NK-92 treated with Interleukin-12 subunit alpha and Interleukin-12 subunit beta, amount 100 ng/mL, for 24 hours (cell line): Measurements from ENCODE around the gene RAD51B.
"Not testable (repeated sequence)": the region's sequence is repeated elsewhere in the genome, so short reads cannot be mapped to it uniquely, and the experiment has no call there.

Experiments used
- DNase-seq: peaks from one replicate; lab custom pipeline; 2025; lab: John Stamatoyannopoulos, UW

The RAD51B gene

DNA sequence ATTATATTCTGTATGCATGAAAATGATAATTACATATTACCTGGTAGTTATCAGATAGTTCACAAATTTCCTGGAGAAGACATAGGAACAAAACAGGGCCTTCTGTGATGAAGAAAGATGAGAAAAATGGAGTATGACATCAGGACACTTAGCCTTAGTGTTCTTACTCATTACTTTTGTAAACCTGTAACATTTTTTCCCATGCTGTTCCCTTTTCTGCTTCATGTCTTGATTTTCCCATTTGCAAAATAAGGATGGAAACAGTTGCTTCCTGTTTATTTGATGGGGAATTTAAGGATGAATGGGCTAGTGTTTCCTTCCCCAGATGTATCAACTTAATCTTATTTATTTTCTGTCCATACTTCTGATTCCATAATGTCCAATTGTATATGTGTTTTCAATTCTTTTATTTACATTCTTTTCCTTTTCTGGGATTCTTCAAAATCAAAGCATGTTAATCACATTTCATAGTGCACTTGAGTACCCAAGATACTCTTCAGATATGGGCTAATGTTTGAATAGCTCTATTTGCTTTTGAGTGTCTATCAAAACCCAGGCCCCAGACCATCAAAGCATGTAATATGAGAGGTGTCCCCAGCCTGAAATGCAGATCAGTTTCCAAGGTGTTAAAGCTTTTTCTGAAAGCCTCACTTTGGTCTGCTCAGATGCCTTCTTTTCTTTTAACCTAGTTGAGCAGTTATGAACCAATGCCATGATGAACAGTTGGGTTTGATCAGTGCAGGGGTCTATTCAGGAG lies 260.5 kb downstream of the RAD51B start:
- no peak for DNase-seq

DNA sequence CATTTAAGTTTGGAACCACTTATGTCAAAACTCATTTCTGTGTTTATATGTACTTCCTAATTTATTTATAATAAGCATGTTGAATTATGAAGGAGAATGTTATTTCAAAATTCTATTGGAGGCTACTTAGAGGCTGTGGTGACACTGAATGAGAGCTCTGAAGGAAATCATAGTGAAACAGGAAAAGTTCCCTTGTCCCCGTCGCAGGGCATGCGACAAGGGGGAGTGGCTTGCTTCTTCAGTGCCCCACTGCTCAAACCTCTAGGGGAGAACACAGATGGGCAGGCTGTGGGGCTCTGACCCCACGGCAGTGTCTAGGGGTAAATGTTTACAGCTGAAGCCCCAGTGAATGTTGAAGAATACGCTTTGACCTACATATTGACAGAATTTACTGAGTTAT lies 261.9 kb downstream of the RAD51B start:
- no peak for DNase-seq

DNA sequence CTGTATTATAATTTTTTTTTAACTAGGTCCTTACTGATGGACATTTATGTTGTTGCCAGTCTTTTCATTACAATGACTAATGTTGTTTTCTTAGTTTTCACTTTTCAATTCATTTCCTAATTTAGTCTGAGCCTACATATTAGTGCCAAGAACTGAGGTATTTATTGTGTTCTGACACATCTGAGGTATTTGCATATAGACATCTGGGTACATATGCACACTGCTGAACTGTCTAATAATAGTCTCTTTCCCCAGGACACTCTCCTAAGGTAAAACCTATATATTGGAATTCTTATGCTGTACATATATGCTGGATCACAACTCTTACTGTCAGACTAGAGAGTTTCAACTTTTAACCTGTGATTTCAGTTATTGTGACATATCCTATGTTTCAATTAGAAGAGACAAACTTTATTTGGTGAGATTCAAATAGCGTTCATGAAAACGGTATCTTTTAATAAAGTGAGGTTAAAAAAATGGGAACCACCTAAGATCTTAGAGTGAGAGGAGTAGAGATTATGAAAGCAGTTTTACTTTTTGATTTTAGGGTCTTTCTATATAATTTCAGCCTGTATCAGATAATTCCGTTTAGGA lies 263.2 kb downstream of the RAD51B start:
- no peak for DNase-seq

DNA sequence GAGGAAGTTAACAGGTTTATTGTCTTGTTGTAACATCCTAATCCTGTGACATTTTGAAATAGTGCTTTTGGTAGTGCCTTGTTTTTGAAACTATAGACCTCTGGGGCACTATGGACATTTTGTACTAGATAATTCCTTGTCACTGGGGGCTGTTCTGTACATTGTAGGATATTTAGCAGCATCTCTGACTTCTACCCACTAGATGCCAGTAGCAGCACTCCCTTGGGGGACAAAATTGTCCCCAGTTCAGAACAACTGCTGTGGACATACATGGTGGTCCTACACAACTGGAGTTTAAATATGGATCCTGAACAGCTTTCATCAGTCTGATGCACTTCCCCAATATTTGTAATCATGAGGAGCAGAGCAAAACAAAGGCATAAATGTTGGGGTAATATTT lies 264.7 kb downstream of the RAD51B start:
- no peak for DNase-seq

DNA sequence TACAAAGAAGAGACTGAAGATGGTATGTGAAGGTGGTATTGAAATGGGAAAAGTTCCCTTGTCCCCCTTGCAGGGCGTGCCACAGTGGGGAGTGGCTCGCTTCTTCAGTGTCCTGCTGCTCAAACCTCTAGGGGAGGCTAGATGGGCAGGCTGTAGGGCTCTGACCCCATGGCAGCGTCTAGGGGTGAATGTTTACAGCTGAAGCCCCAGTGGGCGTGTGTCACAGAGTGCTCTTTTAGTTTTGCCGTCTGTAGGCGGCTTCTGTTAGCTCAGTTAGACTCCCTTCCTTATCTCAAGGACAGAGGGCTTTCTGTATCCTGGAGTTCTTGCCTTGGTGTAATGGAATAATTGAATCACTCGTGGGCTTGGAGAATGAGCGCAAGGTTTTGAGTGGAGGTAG lies 266.2 kb downstream of the RAD51B start:
- no peak for DNase-seq

DNA sequence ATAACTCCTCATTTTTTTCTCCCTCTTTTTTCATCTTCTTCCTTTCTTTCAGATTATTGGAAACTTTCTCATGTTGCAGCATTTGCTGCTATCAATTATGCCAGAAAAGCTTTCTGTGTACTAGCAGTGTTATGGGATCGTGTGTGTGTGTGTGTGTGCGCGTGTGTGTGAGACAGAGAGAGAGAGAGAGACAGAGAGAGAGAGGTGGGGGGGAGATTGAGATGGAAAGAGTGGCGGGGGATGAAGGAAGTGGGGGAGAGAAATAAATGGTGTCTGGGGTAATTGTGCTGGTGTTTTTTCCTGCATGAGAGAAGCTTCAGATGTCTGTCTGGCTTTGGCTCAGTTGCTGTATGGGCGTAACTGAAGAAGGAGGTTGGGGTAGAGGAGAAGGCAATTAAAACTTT lies 268.9 kb downstream of the RAD51B start:
- no peak for DNase-seq

DNA sequence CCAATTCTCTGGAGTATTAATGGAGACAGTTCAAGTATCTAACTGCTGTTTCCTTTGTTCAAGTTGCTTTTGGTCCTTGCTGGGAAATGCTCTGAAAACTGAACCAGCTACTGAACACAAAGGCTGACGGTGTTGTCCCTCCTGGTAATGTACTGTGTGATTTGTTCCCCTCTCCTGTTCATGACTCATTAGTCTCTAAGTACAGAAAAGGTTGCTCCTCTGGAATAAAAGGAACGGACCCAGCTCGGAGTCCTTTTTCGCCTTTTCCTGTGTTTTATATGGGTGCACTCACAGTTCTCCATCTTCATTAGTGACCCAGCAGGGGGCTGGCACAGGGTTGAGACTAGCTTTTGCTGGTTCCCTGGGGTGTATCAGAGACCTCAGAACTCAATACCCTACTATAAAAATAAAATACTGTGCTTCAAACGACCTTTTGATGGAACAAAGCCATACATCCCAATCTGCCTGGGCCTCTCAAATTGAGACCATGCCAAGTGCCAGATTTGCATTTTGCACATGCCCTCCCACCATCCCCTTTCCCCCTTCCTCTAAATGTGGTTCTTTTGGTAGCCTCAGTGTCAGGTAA lies 269.7 kb downstream of the RAD51B start:
- DNase-seq, result no peak

DNA sequence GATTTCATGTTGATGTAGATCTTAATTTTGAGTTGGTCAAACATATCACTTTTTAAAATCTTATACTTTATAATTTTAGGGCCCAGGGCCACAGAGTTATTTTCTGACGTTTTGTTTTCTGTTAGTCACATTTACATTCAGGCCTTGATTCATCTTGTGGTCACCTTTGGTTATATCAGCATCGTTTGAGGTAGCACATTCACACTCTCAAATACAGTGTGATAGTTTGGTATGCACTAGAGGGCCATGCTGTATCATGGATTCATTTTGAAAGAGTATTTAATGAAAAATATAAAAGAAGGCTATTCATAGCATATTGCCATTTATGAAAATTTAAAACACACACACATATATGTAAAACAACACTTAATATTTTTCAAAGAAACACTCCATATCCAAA lies 274.6 kb downstream of the RAD51B start:
- DNase-seq, result no peak

DNA sequence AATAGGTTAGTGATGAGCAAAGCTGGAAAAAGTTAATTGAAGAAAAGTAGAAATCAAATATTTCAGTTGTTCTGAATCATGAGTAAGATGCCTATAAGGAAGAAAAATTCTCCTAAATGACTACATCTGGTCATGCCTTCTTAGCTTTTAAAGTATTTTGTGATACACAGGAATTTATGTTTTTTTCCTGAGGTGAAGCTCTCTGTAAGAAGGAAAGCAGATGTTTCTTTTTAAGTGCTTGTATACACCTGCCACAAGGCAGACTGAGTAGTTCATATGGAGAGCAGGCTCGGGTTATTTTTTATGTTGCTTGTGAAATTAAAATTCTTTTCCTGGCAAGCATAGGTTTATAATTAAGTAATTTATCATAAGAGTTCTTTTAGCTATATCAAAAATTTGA lies 275.2 kb downstream of the RAD51B start:
- no peak for DNase-seq

DNA sequence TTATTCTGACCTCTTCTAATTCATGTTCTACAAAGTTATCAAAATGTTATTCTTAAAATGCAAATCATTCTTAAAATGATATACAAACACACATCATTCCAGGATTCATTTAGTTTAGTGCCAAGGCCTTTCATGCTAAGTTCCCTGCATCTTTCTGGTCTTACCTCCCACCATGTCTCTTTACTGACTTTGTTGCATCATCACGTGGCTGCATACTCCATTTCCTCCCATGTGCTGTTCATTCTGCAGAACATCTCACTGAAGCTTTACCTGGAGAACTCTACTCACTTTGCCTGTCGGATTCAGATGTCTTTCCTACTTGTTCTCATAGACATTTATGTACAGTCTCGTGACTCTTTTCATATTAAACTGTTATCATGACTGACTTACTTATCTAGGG lies 278.1 kb downstream of the RAD51B start:
- DNase-seq, result no peak

DNA sequence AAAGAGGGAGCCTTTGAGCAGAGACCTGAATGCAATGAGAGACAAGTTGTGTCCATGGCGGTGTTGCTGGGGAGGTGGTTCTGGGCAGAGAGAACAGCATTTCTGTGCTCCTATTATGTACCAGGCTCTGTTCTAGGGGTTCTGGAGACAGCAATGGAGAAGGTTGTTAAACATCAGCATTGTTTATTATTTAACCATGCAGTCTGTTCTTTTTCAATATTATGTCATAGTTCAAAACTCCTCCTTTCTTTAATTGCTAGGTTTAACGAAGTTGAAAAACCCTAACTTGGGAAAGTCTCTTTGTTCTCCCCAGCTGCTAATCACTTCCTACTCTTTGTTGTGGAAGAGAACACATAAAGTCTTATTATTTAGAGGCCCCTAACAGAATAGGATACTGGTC lies 279.3 kb downstream of the RAD51B start:
- no peak for DNase-seq

DNA sequence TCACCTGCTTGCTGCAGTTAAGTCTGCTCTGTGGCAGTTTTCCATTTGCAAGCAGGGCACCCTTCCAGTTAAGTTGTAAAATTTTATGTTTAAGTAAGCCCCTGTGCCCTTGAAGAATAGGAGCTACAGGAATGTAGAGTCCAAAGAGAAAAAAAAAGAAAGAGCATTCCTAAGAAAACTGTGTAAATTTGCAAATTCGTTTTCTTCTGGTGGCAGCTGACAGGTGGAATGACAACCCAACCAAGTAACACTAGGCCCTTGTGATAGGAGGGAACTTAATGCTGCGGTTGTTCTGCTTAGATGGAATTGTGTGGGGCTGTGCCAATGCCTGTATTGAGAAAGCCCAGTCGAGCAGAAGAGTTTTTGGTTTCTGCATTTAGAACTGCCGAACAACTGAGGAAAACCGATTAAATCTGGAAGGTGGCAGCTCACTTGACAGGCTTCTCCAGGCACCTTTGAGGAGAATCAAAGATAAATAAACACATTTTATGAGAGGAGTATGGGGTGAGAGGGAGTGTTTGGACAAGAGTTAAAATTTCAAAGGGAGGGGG lies 280.0 kb downstream of the RAD51B start:
- DNase-seq, result no peak

DNA sequence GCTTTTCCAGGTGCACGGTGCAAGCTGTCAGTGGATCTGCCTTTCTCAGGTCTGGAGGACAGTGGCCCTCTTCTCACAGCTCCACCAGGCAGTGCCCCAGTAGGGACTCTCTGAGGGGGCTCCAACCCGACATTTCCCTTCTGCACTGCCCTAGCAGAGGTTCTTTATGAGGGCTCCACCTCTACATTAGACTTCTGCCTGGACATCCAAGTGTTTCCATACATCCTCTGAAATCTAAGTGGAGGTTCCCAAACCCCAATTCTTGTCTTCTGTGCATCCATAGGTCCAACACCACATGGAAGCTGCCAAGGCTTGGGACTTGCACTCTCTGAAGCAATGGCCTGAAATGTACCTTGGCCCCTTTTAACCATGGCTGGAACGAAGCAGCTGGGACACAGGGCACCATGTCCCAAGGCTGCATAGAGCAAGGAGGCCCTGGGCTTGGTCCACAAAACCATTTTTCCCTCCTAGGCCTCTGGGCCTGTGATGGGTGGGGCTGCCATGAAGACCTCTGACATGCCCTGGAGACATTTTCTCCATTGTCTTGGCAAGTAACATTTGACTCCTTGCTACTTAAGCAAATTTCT lies 282.2 kb downstream of the RAD51B start:
- not testable (repeated sequence) for DNase-seq

DNA sequence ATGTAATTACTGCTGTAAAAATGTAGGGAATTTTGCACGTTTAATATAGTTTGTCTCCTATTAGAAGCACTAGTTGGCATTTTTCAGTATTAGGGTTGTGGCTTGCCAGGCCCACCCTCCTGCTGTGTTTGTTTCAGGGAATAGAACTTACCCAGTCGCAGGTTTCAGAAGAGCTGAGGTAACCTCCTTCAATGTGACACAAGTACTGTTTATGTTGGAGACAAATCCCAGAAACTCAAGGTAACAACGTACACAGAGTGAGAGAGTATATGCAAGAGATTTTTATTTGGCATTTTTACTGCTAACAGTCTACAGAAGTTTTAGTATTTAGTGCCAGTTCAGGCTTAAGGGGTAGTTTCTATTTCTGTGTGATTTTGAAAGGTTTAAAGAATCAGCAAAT lies 284.3 kb downstream of the RAD51B start:
- no peak for DNase-seq

DNA sequence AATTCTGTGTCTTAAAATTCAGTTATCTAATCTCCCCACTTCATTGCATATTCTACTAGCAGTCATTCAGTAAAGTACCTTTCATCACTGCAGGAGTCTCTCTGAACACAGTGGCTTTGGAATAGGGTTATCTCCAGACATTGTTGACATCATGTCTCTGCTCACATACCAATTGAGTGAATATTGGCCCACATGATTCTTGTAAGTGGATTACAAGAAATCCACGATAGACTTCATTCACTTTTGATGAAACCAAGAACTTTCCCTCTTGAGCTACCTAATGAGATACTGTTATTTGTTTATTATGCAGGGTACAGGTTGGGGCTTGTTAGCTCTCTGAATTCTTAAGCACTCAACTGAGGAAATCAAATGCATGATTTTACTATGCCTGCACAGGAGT lies 284.9 kb downstream of the RAD51B start:
- DNase-seq, result no peak

DNA sequence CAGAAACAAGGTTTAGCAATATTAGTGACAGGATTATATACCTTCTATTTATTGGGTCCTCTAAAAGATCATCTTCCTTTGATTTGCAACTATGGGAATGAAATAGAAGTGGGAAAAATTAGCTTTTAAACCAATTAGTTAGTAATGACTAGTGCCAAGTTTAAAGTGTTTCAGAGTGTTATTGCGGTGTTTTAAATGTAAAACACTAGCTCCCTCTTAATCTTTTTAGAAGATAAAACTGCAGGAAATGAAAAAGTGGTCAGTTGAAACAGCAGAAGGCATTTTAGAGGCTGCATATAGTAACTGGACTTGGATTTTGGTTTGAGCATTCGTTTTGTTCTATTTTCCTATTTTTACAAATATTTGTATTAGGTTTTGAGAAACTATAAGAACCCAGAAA lies 286.2 kb downstream of the RAD51B start:
- DNase-seq, result no peak

DNA sequence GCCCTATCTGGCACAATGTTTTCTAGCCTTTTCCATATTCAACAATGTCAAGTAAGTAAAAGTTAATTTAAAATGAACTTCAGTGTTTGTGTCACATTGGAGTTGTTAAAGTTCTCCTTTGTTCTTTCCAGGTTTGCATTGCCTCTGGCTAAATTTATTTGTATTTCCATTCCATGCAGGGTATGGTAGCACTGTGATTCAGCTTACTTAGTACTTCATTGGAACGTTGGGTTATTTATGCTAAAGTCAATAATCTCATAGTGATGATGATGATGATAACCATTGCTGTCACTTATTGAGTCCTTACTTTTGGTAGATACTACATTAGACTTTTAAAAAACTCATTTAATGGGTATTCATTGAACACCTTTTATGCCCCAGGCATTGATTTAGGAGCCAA lies 286.9 kb downstream of the RAD51B start:
- no peak for DNase-seq

DNA sequence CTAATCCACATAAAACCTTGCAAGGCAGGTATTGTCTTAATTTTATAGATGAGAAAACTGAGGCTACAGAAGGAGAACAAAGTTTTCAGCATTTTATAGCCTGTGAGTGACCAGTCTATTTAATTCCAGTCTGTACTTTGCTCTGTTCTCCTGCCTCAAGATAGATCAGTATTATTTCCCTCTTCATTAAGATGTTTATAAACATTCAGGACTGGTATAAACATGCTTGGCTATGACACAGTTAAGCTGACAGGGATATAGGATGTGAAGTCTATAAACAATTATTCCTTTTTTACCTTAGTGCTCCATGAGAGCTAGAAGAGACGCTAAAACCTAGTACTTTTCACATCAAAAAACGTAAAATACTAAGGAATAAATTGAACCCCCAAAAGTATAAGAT lies 287.3 kb downstream of the RAD51B start:
- DNase-seq, result no peak

DNA sequence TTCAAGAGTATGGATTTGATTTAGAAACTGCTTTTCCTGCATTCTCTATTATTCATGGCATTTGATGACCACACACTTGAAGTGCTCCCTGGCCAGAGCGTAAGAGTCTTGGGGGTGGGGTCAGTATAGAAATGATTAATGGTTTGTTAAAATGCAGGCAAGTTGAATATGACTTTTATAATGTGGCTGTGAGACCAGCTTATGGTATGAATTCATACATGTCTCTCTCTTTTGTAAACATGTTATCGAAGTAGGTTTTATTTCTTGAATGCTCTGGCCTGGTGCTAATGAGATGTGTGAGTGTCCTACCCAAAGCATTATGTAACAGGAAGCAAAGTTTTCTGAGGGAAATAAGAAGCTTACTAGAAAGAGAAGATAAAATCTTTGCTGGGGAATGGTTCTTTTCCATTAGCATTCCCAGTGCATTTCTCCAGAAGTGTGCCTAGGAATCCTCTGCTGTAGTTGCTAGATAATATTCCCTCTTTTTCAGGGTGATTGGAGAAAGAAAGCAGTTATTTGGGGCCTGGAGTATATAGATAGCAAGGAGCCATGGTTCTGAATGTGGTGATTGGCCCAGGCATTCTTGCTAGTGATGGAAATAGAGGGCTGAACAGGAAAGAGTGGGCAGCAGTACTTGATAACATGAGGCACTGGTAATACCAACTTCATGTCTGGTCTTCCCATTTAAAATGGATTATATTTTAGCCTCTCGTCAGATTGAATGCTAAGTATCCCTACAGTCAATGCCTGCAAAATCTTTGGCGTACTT lies 289.7 kb downstream of the RAD51B start:
- no peak for DNase-seq

DNA sequence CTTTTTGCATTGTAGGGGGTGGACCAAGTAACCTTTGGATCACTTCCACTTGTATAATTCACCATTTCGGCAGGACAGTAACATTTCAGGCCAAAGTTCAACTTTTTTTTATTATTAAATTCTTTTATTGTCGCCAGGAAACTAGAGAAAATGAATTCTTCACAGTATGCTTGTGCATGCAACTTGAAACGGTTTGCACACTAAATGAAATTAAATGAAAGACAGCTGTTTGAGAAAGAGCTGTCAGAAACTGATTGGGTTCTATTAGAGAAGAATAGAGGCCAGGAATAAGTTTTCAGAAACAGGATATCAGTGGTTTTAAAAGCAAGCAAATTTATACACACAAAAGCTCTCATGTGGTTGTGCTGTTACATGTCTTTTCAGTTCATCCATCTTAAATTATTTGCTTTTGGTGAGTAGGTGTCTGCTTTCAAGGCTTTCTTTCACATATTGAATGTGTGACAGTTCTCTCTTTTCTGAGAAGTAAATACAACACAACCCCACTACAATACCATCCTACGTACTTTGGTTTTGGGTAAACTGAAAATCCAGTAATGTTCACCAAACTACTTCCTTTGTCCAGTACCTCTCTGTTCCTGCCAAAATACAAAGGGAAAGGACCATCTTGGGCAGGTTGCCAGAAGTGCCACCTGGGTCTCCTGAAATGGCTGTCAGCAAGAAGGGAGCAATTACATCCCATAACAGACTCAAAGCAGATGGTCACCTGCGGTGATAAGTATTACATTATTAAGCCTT lies 291.7 kb downstream of the RAD51B start:
- DNase-seq, result no peak

DNA sequence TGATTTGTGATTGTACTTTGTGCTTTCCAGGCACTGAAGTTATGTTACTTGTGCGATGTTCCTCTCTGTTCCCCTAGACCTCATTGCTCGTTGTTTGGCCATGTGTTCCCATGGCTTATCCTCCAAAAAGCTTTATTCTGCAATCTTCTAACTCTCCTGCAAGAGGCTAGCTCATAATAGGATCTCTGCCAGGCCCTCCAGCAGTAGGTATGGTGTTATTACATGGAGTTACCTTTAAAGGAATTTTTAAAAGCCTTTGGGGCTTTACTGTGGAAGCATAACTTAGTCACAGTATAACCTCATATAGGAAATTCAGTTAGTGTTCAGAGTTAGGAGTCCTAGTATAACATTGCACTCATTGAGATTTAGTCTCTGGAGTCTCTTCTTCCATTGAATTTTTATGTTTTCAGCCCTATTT lies 292.3 kb downstream of the RAD51B start:
- no peak for DNase-seq
